ENCODE results near the gene KCNK10.

The KCNK10 gene

DNA sequence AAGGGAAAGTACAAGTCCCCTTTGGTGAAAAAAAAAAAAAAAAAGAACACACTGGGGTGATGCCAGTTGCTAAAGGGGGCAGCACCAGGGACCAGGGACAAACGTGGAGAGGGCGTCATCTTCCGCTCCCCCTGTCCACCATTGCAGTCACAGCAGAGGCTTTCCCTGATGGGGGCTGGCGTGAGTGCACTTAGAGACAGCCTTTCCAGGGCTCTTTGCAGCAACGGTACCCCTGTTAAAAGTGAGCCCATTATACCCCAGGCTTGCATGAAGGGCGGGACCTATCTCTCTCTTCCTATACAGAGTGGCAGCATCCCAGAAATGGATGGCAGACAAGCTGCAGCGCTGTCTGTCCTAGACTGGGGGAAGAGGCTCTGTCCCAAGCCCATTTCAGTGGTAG is 155.0 kb downstream of the KCNK10 start:
- no peaks in the 10 kb centered on the region for H3K9me3 ChIP-seq (ENCODE audit: control insufficient read depth, insufficient read depth, low read depth, low read length)
- H3K4me3 ChIP-seq (ENCODE audit: low read depth, low read length) = no peak overlapping the region
- no peaks in the 10 kb centered on the region for H3K36me3 ChIP-seq (ENCODE audit: control insufficient read depth in 2 of 2, insufficient read depth in 1 of 2, low read length in 2 of 2)
- TF ChIP-seq ZIC2 (tag by site-specific recombination; IDR thresholded peaks at IDR 0.05) (no peak), ZBTB7A (tag by site-specific recombination; IDR thresholded peaks at IDR 0.05; ENCODE audit: low read depth) (no peak), ZNF843 (tag by site-specific recombination; IDR thresholded peaks at IDR 0.05) (no peak), ZNF514 (tag by site-specific recombination; IDR thresholded peaks at IDR 0.05) (no peak), BCL11A (tag by site-specific recombination; IDR thresholded peaks at IDR 0.05; ENCODE audit: low read depth) (no peak), ZNF239 (tag by site-specific recombination; IDR thresholded peaks at IDR 0.05) (no peak), ZNF621 (tag by site-specific recombination; IDR thresholded peaks at IDR 0.05) (no peak), ZNF76 (tag by site-specific recombination; IDR thresholded peaks at IDR 0.05; ENCODE audit: borderline replicate concordance, low read depth) (no peak), ZNF112 (tag by site-specific recombination; IDR thresholded peaks at IDR 0.05) (no peak), ZNF473 (tag by site-specific recombination; IDR thresholded peaks at IDR 0.05) (no peak), ZNF140 (tag by site-specific recombination; IDR thresholded peaks at IDR 0.05) (no peak), ZNF558 (tag by site-specific recombination; IDR thresholded peaks at IDR 0.05) (no peak), PRDM1 (tag by site-specific recombination; IDR thresholded peaks at IDR 0.05) (no peak), MZF1 (tag by site-specific recombination; IDR thresholded peaks at IDR 0.05; ENCODE audit: borderline replicate concordance) (no peak)
- TF ChIP-seq, protein P1, sequence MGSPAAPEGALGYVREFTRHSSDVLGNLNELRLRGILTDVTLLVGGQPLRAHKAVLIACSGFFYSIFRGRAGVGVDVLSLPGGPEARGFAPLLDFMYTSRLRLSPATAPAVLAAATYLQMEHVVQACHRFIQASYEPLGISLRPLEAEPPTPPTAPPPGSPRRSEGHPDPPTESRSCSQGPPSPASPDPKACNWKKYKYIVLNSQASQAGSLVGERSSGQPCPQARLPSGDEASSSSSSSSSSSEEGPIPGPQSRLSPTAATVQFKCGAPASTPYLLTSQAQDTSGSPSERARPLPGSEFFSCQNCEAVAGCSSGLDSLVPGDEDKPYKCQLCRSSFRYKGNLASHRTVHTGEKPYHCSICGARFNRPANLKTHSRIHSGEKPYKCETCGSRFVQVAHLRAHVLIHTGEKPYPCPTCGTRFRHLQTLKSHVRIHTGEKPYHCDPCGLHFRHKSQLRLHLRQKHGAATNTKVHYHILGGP (tag by site-specific recombination; IDR thresholded peaks at IDR 0.05) = no peak
- TF ChIP-seq, protein P2, sequence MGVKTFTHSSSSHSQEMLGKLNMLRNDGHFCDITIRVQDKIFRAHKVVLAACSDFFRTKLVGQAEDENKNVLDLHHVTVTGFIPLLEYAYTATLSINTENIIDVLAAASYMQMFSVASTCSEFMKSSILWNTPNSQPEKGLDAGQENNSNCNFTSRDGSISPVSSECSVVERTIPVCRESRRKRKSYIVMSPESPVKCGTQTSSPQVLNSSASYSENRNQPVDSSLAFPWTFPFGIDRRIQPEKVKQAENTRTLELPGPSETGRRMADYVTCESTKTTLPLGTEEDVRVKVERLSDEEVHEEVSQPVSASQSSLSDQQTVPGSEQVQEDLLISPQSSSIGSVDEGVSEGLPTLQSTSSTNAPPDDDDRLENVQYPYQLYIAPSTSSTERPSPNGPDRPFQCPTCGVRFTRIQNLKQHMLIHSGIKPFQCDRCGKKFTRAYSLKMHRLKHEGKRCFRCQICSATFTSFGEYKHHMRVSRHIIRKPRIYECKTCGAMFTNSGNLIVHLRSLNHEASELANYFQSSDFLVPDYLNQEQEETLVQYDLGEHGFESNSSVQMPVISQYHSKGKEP (tag by site-specific recombination; IDR thresholded peaks at IDR 0.05) = no peak
- TF ChIP-seq, protein P3, sequence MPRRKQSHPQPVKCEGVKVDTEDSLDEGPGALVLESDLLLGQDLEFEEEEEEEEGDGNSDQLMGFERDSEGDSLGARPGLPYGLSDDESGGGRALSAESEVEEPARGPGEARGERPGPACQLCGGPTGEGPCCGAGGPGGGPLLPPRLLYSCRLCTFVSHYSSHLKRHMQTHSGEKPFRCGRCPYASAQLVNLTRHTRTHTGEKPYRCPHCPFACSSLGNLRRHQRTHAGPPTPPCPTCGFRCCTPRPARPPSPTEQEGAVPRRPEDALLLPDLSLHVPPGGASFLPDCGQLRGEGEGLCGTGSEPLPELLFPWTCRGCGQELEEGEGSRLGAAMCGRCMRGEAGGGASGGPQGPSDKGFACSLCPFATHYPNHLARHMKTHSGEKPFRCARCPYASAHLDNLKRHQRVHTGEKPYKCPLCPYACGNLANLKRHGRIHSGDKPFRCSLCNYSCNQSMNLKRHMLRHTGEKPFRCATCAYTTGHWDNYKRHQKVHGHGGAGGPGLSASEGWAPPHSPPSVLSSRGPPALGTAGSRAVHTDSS (tag by site-specific recombination; IDR thresholded peaks at IDR 0.05) = no peak
- TF ChIP-seq, protein P4, sequence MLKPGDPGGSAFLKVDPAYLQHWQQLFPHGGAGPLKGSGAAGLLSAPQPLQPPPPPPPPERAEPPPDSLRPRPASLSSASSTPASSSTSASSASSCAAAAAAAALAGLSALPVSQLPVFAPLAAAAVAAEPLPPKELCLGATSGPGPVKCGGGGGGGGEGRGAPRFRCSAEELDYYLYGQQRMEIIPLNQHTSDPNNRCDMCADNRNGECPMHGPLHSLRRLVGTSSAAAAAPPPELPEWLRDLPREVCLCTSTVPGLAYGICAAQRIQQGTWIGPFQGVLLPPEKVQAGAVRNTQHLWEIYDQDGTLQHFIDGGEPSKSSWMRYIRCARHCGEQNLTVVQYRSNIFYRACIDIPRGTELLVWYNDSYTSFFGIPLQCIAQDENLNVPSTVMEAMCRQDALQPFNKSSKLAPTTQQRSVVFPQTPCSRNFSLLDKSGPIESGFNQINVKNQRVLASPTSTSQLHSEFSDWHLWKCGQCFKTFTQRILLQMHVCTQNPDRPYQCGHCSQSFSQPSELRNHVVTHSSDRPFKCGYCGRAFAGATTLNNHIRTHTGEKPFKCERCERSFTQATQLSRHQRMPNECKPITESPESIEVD (tag by site-specific recombination; IDR thresholded peaks at IDR 0.05) = no peak
- ChIA-PET CTCF (interaction anchor here (0.7 to 2.8 kb wide), 12 partner anchors 12 to 234 kb away, joined by 3 to 25 read pairs (median 4); no protein-coding TSS in a partner anchor), POLR2A (no interaction called here)
- no peaks in the 10 kb centered on the region for H3K4me1 ChIP-seq (ENCODE audit: control insufficient read depth, insufficient read depth, low read length)
- H3K27ac ChIP-seq (ENCODE audit: extremely low read depth, low read depth, low read length) = no peak overlapping the region

DNA sequence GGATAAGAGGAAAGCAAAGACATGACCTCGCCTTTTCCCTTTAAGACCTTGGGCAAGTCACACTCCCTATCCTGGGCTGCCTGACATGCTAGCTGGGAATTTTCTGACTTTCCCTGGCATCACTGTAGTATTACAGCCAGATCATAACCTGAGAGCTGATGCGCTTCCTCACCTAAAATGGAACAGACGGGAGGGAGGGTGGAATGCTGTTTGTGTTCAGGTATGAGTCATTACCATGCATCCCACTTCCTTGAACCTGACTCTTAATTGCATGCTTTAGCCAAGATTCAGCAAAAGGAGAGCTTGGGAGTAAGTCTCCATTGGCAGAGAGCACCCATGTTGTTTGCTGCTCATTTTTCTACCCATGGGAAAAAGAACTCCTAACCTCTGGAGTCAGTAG is 156.5 kb downstream of the KCNK10 start:
- H3K4me1 ChIP-seq (ENCODE audit: control insufficient read depth, insufficient read depth, low read length) = no peaks in the 10 kb centered on the region
- ChIA-PET CTCF (interaction anchor here (0.6 kb wide), 1 partner anchor 222 kb away, joined by 3 read pairs; no protein-coding TSS in a partner anchor), POLR2A (no interaction called here)
- H3K36me3 ChIP-seq (ENCODE audit: control insufficient read depth in 2 of 2, insufficient read depth in 1 of 2, low read length in 2 of 2) = no peaks in the 10 kb centered on the region
- H3K4me3 ChIP-seq (ENCODE audit: low read depth, low read length) = no peak overlapping the region
- H3K9me3 ChIP-seq (ENCODE audit: control insufficient read depth, insufficient read depth, low read depth, low read length) = no peaks in the 10 kb centered on the region
- H3K27ac ChIP-seq (ENCODE audit: extremely low read depth, low read depth, low read length) = no peak overlapping the region
- TF ChIP-seq, protein P5, sequence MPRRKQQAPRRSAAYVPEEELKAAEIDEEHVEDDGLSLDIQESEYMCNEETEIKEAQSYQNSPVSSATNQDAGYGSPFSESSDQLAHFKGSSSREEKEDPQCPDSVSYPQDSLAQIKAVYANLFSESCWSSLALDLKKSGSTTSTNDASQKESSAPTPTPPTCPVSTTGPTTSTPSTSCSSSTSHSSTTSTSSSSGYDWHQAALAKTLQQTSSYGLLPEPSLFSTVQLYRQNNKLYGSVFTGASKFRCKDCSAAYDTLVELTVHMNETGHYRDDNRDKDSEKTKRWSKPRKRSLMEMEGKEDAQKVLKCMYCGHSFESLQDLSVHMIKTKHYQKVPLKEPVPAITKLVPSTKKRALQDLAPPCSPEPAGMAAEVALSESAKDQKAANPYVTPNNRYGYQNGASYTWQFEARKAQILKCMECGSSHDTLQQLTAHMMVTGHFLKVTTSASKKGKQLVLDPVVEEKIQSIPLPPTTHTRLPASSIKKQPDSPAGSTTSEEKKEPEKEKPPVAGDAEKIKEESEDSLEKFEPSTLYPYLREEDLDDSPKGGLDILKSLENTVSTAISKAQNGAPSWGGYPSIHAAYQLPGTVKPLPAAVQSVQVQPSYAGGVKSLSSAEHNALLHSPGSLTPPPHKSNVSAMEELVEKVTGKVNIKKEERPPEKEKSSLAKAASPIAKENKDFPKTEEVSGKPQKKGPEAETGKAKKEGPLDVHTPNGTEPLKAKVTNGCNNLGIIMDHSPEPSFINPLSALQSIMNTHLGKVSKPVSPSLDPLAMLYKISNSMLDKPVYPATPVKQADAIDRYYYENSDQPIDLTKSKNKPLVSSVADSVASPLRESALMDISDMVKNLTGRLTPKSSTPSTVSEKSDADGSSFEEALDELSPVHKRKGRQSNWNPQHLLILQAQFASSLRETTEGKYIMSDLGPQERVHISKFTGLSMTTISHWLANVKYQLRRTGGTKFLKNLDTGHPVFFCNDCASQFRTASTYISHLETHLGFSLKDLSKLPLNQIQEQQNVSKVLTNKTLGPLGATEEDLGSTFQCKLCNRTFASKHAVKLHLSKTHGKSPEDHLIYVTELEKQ (tag by site-specific recombination; IDR thresholded peaks at IDR 0.05; ENCODE audit: borderline replicate concordance) = no peak
- TF ChIP-seq ZNF510 (tag by site-specific recombination; IDR thresholded peaks at IDR 0.05; ENCODE audit: insufficient replicate concordance) (no peak), KLF10 (tag by site-specific recombination; IDR thresholded peaks at IDR 0.05) (no peak)
- TF ChIP-seq, protein P6, sequence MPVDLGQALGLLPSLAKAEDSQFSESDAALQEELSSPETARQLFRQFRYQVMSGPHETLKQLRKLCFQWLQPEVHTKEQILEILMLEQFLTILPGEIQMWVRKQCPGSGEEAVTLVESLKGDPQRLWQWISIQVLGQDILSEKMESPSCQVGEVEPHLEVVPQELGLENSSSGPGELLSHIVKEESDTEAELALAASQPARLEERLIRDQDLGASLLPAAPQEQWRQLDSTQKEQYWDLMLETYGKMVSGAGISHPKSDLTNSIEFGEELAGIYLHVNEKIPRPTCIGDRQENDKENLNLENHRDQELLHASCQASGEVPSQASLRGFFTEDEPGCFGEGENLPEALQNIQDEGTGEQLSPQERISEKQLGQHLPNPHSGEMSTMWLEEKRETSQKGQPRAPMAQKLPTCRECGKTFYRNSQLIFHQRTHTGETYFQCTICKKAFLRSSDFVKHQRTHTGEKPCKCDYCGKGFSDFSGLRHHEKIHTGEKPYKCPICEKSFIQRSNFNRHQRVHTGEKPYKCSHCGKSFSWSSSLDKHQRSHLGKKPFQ (tag by site-specific recombination; IDR thresholded peaks at IDR 0.05) = no peak
- TF ChIP-seq, protein P7, sequence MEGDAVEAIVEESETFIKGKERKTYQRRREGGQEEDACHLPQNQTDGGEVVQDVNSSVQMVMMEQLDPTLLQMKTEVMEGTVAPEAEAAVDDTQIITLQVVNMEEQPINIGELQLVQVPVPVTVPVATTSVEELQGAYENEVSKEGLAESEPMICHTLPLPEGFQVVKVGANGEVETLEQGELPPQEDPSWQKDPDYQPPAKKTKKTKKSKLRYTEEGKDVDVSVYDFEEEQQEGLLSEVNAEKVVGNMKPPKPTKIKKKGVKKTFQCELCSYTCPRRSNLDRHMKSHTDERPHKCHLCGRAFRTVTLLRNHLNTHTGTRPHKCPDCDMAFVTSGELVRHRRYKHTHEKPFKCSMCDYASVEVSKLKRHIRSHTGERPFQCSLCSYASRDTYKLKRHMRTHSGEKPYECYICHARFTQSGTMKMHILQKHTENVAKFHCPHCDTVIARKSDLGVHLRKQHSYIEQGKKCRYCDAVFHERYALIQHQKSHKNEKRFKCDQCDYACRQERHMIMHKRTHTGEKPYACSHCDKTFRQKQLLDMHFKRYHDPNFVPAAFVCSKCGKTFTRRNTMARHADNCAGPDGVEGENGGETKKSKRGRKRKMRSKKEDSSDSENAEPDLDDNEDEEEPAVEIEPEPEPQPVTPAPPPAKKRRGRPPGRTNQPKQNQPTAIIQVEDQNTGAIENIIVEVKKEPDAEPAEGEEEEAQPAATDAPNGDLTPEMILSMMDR (tag by site-specific recombination; IDR thresholded peaks at IDR 0.05) = no peak

Data from HEK293 (cell line).